Uterus (tissue), 2 donors: ENCODE results near the gene HIP1.

Source experiments
- POLR2A ChIP-seq, 2 donors: fragments of 450-650 bp; IDR thresholded peaks; one replicate each; pipeline ENCODE4 v1.6.1; 2016; ENCODE audit warnings: antibody characterized with exemption in 2 of 2, mild to moderate bottlenecking in 1 of 2, moderate library complexity in 1 of 2
- TF ChIP-seq, protein P1 (sequence below), 4 experiments: fragments of 200-600 bp in 2 of 4; fragments of 450-650 bp in 2 of 4; sonication (generic) in 2 of 4; IDR thresholded peaks; one replicate each; pipeline ENCODE4 v1.5.1; 2016 to 2019; ENCODE audit warnings: antibody characterized with exemption in 4 of 4, mild to moderate bottlenecking in 2 of 4, moderate library complexity in 1 of 4

DNA sequence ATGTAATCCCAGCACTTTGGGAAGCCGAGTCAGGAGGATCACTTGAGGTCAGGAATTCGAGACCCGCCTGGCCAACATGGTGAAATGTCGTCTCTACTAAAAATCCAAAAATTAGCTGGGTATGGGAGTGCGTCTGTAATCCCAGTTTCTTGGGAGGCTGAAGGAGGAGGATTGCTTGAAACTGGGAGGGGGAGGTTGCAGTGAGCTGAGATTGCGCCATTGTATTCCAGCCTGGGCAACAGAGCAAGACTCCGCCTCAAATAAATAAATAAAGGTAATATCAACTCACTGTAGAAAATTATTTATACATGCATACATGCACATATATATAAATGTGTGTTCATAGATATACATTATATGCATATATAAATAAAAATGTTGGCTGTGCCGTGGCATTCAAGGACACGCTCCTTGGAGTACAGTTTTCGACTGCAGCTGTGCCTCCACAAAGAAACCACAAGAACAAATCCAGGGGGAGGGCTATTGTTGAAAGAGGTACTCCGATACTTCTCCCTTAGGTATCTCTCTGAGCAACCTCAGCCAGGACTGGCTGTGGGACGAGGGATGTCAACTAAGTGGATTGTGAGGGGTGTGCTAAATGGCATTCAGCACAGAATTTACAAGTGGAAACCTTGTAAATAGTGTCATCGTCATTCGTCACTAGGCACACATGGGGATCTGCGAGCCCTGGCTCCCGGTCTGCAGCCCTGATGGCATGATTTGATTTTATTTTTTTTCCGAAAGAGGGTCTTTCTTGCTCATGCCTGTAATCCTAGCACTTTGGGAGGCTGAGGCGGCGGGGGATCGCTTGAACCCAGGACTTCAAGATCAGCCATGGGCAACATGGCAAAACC lies 49.3 kb downstream of the HIP1 start:
- TF ChIP-seq, protein P1, sequence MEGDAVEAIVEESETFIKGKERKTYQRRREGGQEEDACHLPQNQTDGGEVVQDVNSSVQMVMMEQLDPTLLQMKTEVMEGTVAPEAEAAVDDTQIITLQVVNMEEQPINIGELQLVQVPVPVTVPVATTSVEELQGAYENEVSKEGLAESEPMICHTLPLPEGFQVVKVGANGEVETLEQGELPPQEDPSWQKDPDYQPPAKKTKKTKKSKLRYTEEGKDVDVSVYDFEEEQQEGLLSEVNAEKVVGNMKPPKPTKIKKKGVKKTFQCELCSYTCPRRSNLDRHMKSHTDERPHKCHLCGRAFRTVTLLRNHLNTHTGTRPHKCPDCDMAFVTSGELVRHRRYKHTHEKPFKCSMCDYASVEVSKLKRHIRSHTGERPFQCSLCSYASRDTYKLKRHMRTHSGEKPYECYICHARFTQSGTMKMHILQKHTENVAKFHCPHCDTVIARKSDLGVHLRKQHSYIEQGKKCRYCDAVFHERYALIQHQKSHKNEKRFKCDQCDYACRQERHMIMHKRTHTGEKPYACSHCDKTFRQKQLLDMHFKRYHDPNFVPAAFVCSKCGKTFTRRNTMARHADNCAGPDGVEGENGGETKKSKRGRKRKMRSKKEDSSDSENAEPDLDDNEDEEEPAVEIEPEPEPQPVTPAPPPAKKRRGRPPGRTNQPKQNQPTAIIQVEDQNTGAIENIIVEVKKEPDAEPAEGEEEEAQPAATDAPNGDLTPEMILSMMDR (IDR thresholded peaks at IDR 0.05): no peak
- TF ChIP-seq POLR2A (IDR thresholded peaks at IDR 0.05): no peak
